PFSK-1 (cell line): Measurements from ENCODE around the gene CASD1.

Experiments used
- FOXP2 ChIP-seq: optimal IDR thresholded peaks from 2 replicates; pipeline ENCODE3; 2011; ENCODE audit warnings: borderline replicate concordance, control low read depth, inconsistent platforms; ENCODE audit not compliant: insufficient read depth; ENCODE audit errors: extremely low read length, extremely low read depth
- POLR2AphosphoS5 ChIP-seq: IDR thresholded peaks from 2 replicates; pipeline ENCODE4 v1.6.1; 2012; ENCODE audit warnings: low read depth, mild to moderate bottlenecking, control low read depth, low read length, moderate library complexity
- REST ChIP-seq, 2 experiments: IDR thresholded peaks; 2 replicates each; pipeline versions ENCODE4 v1.6.1 to v1.8.0; 2011 to 2012; ENCODE audit warnings: low read depth in 2 of 2, low read length in 2 of 2, control low read depth in 1 of 2, inconsistent platforms in 1 of 2, mild to moderate bottlenecking in 1 of 2, moderate library complexity in 1 of 2; ENCODE audit not compliant: insufficient read depth in 1 of 2
- SIN3A ChIP-seq: IDR thresholded peaks from 2 replicates; pipeline ENCODE4 v1.6.1; 2012; ENCODE audit warnings: mild to moderate bottlenecking, low read length, moderate library complexity, borderline replicate concordance; ENCODE audit not compliant: insufficient read depth
- TAF1 ChIP-seq: IDR thresholded peaks from 2 replicates; pipeline ENCODE4 v1.6.1; 2012; ENCODE audit warnings: low read length, control low read depth, borderline replicate concordance; ENCODE audit not compliant: insufficient read depth

Gene CASD1

GRCh38 chr7:94482796-94483195 lies 26.8 kb upstream of the CASD1 start:
- no peak for TF ChIP-seq TAF1
- no peak for TF ChIP-seq FOXP2
- TF ChIP-seq POLR2AphosphoS5, result no peak
- TF ChIP-seq REST (IDR thresholded peaks at IDR 0.05; ENCODE audit: insufficient read depth in 1 of 2, low read depth in 2 of 2, low read length in 2 of 2), result no peak
- TF ChIP-seq SIN3A, result no peak

- TF ChIP-seq REST (IDR thresholded peaks at IDR 0.05; ENCODE audit: insufficient read depth in 1 of 2, low read depth in 2 of 2, low read length in 2 of 2) (no peak), TAF1 (no peak), POLR2AphosphoS5 (no peak), SIN3A (no peak)
Observed at GRCh38 chr7:94483843-94484242, 25.8 kb upstream of the CASD1 start.

- TF ChIP-seq REST (IDR thresholded peaks at IDR 0.05; ENCODE audit: insufficient read depth in 1 of 2, low read depth in 2 of 2, low read length in 2 of 2) (no peak), TAF1 (no peak), SIN3A (no peak), POLR2AphosphoS5 (no peak), FOXP2 (no peak)
Observed at GRCh38 chr7:94486216-94486615, 23.4 kb upstream of the CASD1 start.

- TF ChIP-seq FOXP2 (no peak), REST (IDR thresholded peaks at IDR 0.05; ENCODE audit: insufficient read depth in 1 of 2, low read depth in 2 of 2, low read length in 2 of 2) (no peak), SIN3A (no peak), POLR2AphosphoS5 (no peak), TAF1 (no peak)
Observed at GRCh38 chr7:94491410-94491809, 18.2 kb upstream of the CASD1 start.

GRCh38 chr7:94492601-94493000 lies 17.0 kb upstream of the CASD1 start:
- no peak for TF ChIP-seq TAF1
- TF ChIP-seq SIN3A, result no peak
- TF ChIP-seq FOXP2, result no peak
- TF ChIP-seq REST (IDR thresholded peaks at IDR 0.05; ENCODE audit: insufficient read depth in 1 of 2, low read depth in 2 of 2, low read length in 2 of 2), result no peak
- no peak for TF ChIP-seq POLR2AphosphoS5
